HEK293 (cell line): ENCODE data around the gene ARHGDIA.

Experiments
- CTCF ChIA-PET: fragments of 350-600 bp; formaldehyde crosslinking; extraction: SDS; loops from one replicate; lab custom pipeline; 2021; ENCODE audit warnings: antibody characterized with exemption; lab: Yijun Ruan, JAX
- POLR2A ChIA-PET: fragments of 300-600 bp; formaldehyde crosslinking; extraction: SDS; loops from one replicate; lab custom pipeline; 2020; ENCODE audit warnings: antibody characterized with exemption, inconsistent platforms; lab: Yijun Ruan, JAX
- H3K27ac ChIP-seq: fragments of 200-500 bp; sonication (Bioruptor generic); 2 replicates; pipeline ENCODE4 v1.5.1; 2014; ENCODE audit warnings: low read depth, low read length, control low read depth, inconsistent platforms; ENCODE audit errors: extremely low read depth
- H3K36me3 ChIP-seq, 2 experiments: fragments of 200-500 bp in 1 of 2; sonication (Bioruptor generic) in 1 of 2; 1 replicate in 1 of 2; 2 replicates in 1 of 2; pipeline ENCODE4 v1.5.1; 2014 to 2017; ENCODE audit warnings: inconsistent platforms in 2 of 2, low read length in 2 of 2; ENCODE audit not compliant: control insufficient read depth in 2 of 2, insufficient read depth in 1 of 2
- H3K4me1 ChIP-seq: fragments of 200-500 bp; sonication (Bioruptor generic); 2 replicates; pipeline ENCODE4 v1.5.1; 2014; ENCODE audit warnings: mild to moderate bottlenecking, low read length, inconsistent platforms; ENCODE audit not compliant: control insufficient read depth, insufficient read depth
- H3K4me3 ChIP-seq: 2 replicates; pipeline ENCODE4 v1.5.1; 2011; ENCODE audit warnings: low read depth, mild to moderate bottlenecking, control low read depth, low read length, moderate library complexity
- H3K9me3 ChIP-seq: fragments of 200-500 bp; sonication (Bioruptor generic); 2 replicates; pipeline ENCODE4 v1.5.1; 2014; ENCODE audit warnings: low read depth, low read length, inconsistent platforms; ENCODE audit not compliant: control insufficient read depth, insufficient read depth
- EGR2 ChIP-seq: fragments of 450-650 bp; formaldehyde crosslinking; IDR thresholded peaks from 2 replicates; pipeline ENCODE4 v1.5.1; 2016; ENCODE audit warnings: low read depth, missing biosample characterization, missing genetic modification characterization
- HOXA7 ChIP-seq: sonication (generic); formaldehyde crosslinking; IDR thresholded peaks from 2 replicates; pipeline ENCODE4 v1.8.1; 2022; ENCODE audit warnings: missing genetic modification reagents, borderline replicate concordance
- SP7 ChIP-seq: fragments of 450-650 bp; formaldehyde crosslinking; IDR thresholded peaks from 2 replicates; pipeline ENCODE4 v1.5.1; 2016; ENCODE audit warnings: missing biosample characterization, missing genetic modification characterization
- ZBTB20 ChIP-seq: fragments of 450-650 bp; formaldehyde crosslinking; IDR thresholded peaks from 2 replicates; pipeline ENCODE4 v1.5.1; 2016; ENCODE audit warnings: missing biosample characterization, missing genetic modification characterization
- ZFHX2 ChIP-seq: fragments of 450-650 bp; formaldehyde crosslinking; conservative IDR thresholded peaks from 2 replicates; pipeline ENCODE4 v1.5.1; 2016; ENCODE audit warnings: missing biosample characterization, missing genetic modification characterization
- ZIC2 ChIP-seq: fragments of 450-650 bp; formaldehyde crosslinking; IDR thresholded peaks from 2 replicates; pipeline ENCODE4 v1.5.1; 2016; ENCODE audit warnings: missing biosample characterization, missing genetic modification characterization
- ZNF341 ChIP-seq: fragments of 450-650 bp; formaldehyde crosslinking; IDR thresholded peaks from 2 replicates; pipeline ENCODE4; 2016; ENCODE audit warnings: low read depth, missing biosample characterization, missing genetic modification characterization
- ZNF473 ChIP-seq: fragments of 450-650 bp; formaldehyde crosslinking; IDR thresholded peaks from 2 replicates; pipeline ENCODE4 v1.5.1; 2017; ENCODE audit warnings: missing biosample characterization, missing genetic modification characterization
- ZNF530 ChIP-seq: fragments of 450-650 bp; formaldehyde crosslinking; IDR thresholded peaks from 2 replicates; pipeline ENCODE4 v1.5.1; 2016; ENCODE audit warnings: low read depth, missing biosample characterization, missing genetic modification characterization
- ZNF660 ChIP-seq: fragments of 450-650 bp; IDR thresholded peaks from 2 replicates; pipeline ENCODE4 v1.5.1; 2018; ENCODE audit warnings: missing biosample characterization, mild to moderate bottlenecking, missing genetic modification characterization
- ZNF791 ChIP-seq: fragments of 450-650 bp; formaldehyde crosslinking; IDR thresholded peaks from 2 replicates; pipeline ENCODE4 v1.5.1; 2016; ENCODE audit warnings: missing biosample characterization, missing genetic modification characterization
- TF ChIP-seq, protein P1 (sequence below): fragments of 450-650 bp; formaldehyde crosslinking; conservative IDR thresholded peaks from 2 replicates; pipeline ENCODE4 v1.5.1; 2016; ENCODE audit warnings: low read depth, missing biosample characterization, missing genetic modification characterization
- TF ChIP-seq, protein P2 (sequence below): fragments of 450-650 bp; formaldehyde crosslinking; IDR thresholded peaks from 2 replicates; pipeline ENCODE4 v1.5.1; 2016; ENCODE audit warnings: missing biosample characterization, missing genetic modification characterization
- TF ChIP-seq, protein P3 (sequence below): fragments of 450-650 bp; formaldehyde crosslinking; IDR thresholded peaks from 2 replicates; pipeline ENCODE4 v1.5.1; 2016; ENCODE audit warnings: missing biosample characterization, missing genetic modification characterization

Gene ARHGDIA

DNA sequence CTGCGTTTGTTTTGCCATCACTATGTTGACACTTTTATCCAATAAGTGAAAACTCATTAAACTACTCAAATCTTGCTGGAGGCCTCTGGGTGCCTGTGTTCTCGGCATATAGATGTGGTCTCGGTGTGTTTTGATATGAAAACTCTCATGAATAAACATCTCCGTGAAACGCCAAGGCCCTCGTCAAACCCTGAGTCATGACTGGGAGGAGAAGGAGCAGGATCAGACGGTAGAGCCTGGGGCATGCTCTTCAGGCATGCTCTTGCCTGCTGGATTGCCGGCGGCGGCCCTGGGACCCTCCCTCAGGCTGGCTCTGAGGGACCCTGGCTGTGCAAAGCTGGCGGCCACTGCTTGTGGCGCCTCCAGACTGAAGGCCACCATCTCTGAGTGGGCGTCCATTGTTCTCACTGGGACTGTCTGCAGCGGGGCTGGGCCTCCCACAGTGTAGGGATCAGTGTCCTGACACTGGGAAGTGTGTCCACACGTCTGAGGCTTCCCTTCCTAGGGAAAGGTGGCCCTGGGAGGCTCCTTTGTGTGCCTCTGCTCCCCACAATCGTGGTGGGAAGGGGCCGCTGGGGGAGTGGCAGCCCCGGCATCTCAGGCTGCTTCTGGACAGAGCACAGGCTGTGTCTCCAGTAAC, 29.2 kb upstream of the ARHGDIA start:
- H3K27ac ChIP-seq, result no peak overlapping the region
- POLR2A ChIA-PET, result interaction anchor here (0.6 kb wide), 2 partner anchors 16 to 140 kb away, joined by 3 to 9 read pairs; no protein-coding TSS in a partner anchor

DNA sequence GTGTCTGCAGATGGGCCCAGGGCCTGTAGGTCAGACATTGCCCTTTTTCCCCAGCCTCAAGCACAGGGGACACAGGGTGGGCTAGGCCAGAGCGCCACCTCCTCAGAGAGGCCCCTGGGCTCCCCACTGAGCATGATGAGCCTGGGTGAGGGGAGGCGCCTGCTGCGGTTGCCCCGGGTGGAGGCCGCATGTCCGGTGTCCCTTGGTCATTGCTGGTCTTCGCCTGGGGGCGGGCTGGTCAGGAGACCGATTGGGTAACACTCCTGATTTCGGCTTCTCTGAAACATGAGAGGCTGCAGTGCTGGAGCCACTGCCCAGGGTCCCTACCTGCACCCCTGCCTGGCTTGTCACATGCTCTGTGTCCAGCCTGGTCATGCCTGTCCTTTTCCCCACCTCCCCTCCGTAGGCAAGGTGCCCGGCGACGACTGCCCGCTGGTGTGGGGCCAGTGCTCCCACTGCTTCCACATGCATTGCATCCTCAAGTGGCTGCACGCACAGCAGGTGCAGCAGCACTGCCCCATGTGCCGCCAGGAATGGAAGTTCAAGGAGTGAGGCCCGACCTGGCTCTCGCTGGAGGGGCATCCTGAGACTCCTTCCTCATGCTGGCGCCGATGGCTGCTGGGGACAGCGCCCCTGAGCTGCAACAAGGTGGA, 28.5 kb upstream of the ARHGDIA start:
- Histone ChIP-seq H3K4me1 (0 out of 2 replicates have a peak, but pooled peaks cover 4% of the 10 kb centered on the region), H3K27ac (no peak overlapping the region; the same call in 1 of the 2 replicates), H3K36me3 (peaks cover 37 to 68% of the 10 kb centered on the region in 2 experiments), H3K4me3 (no peak overlapping the region)
- CTCF ChIA-PET, result no interaction called here
- TF ChIP-seq ZIC2 (tag by site-specific recombination) (peak; percentile 56), ZNF660 (tag by site-specific recombination) (no peak)
- TF ChIP-seq, all 188 proteins: peak for 1
- no peaks in the 10 kb centered on the region for H3K9me3 ChIP-seq
- POLR2A ChIA-PET, result interaction anchor here (0.6 kb wide), 2 partner anchors 17 to 141 kb away, joined by 3 to 9 read pairs; no protein-coding TSS in a partner anchor

More for the DNA sequence above, 29.2 kb upstream of the ARHGDIA start:
- peak; percentile 55; the same call in 1 of the 2 replicates for TF ChIP-seq ZFHX2 (tag by site-specific recombination)
- no peak for TF ChIP-seq HOXA7 (CRISPR knock-in tag)
- peak; percentile 63 for TF ChIP-seq EGR2 (tag by site-specific recombination)
- peaks cover 30 to 68% of the 10 kb centered on the region in 2 experiments for H3K36me3 ChIP-seq
- no peaks in the 10 kb centered on the region for H3K9me3 ChIP-seq
- H3K4me1 ChIP-seq, result 0 out of 2 replicates have a peak, but pooled peaks cover 4% of the 10 kb centered on the region
- CTCF ChIA-PET, result no interaction called here
- no peak overlapping the region for H3K4me3 ChIP-seq

- no peaks in the 10 kb centered on the region for H3K9me3 ChIP-seq
- H3K27ac ChIP-seq, result peak overlapping the region; percentile 30
- H3K4me3 ChIP-seq, result no peak overlapping the region
- ChIA-PET CTCF (no interaction called here), POLR2A (interaction anchor here (0.9 kb wide), 1 partner anchor 129 kb away, joined by 3 read pairs; no protein-coding TSS in a partner anchor)
- TF ChIP-seq ZNF791 (no peak), ZIC2 (tag by site-specific recombination) (peak; percentile 34), ZNF473 (tag by site-specific recombination) (no peak), ZNF341 (tag by site-specific recombination) (no peak), SP7 (tag by site-specific recombination) (no peak), ZBTB20 (tag by site-specific recombination) (no peak), ZNF530 (tag by site-specific recombination) (no peak)
- TF ChIP-seq, protein P1, sequence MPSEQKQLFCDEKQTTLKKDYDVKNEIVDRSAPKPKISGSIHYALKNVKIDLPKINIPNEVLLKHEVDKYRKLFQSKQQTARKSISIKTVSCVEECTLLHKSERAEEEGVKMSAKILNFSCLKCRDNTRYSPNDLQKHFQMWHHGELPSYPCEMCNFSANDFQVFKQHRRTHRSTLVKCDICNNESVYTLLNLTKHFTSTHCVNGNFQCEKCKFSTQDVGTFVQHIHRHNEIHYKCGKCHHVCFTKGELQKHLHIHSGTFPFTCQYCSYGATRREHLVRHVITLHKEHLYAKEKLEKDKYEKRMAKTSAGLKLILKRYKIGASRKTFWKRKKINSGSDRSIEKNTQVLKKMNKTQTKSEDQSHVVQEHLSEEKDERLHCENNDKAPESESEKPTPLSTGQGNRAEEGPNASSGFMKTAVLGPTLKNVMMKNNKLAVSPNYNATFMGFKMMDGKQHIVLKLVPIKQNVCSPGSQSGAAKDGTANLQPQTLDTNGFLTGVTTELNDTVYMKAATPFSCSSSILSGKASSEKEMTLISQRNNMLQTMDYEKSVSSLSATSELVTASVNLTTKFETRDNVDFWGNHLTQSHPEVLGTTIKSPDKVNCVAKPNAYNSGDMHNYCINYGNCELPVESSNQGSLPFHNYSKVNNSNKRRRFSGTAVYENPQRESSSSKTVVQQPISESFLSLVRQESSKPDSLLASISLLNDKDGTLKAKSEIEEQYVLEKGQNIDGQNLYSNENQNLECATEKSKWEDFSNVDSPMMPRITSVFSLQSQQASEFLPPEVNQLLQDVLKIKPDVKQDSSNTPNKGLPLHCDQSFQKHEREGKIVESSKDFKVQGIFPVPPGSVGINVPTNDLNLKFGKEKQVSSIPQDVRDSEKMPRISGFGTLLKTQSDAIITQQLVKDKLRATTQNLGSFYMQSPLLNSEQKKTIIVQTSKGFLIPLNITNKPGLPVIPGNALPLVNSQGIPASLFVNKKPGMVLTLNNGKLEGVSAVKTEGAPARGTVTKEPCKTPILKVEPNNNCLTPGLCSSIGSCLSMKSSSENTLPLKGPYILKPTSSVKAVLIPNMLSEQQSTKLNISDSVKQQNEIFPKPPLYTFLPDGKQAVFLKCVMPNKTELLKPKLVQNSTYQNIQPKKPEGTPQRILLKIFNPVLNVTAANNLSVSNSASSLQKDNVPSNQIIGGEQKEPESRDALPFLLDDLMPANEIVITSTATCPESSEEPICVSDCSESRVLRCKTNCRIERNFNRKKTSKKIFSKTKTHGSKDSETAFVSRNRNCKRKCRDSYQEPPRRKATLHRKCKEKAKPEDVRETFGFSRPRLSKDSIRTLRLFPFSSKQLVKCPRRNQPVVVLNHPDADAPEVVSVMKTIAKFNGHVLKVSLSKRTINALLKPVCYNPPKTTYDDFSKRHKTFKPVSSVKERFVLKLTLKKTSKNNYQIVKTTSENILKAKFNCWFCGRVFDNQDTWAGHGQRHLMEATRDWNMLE (tag by site-specific recombination), result no peak
- TF ChIP-seq, protein P2, sequence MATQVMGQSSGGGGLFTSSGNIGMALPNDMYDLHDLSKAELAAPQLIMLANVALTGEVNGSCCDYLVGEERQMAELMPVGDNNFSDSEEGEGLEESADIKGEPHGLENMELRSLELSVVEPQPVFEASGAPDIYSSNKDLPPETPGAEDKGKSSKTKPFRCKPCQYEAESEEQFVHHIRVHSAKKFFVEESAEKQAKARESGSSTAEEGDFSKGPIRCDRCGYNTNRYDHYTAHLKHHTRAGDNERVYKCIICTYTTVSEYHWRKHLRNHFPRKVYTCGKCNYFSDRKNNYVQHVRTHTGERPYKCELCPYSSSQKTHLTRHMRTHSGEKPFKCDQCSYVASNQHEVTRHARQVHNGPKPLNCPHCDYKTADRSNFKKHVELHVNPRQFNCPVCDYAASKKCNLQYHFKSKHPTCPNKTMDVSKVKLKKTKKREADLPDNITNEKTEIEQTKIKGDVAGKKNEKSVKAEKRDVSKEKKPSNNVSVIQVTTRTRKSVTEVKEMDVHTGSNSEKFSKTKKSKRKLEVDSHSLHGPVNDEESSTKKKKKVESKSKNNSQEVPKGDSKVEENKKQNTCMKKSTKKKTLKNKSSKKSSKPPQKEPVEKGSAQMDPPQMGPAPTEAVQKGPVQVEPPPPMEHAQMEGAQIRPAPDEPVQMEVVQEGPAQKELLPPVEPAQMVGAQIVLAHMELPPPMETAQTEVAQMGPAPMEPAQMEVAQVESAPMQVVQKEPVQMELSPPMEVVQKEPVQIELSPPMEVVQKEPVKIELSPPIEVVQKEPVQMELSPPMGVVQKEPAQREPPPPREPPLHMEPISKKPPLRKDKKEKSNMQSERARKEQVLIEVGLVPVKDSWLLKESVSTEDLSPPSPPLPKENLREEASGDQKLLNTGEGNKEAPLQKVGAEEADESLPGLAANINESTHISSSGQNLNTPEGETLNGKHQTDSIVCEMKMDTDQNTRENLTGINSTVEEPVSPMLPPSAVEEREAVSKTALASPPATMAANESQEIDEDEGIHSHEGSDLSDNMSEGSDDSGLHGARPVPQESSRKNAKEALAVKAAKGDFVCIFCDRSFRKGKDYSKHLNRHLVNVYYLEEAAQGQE, result no peak
- TF ChIP-seq, protein P3, sequence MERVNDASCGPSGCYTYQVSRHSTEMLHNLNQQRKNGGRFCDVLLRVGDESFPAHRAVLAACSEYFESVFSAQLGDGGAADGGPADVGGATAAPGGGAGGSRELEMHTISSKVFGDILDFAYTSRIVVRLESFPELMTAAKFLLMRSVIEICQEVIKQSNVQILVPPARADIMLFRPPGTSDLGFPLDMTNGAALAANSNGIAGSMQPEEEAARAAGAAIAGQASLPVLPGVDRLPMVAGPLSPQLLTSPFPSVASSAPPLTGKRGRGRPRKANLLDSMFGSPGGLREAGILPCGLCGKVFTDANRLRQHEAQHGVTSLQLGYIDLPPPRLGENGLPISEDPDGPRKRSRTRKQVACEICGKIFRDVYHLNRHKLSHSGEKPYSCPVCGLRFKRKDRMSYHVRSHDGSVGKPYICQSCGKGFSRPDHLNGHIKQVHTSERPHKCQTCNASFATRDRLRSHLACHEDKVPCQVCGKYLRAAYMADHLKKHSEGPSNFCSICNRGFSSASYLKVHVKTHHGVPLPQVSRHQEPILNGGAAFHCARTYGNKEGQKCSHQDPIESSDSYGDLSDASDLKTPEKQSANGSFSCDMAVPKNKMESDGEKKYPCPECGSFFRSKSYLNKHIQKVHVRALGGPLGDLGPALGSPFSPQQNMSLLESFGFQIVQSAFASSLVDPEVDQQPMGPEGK, result 0 out of 2 replicates have a peak, but pooled peaks have one; percentile 7
- peaks cover 44 to 69% of the 10 kb centered on the region in 2 experiments for H3K36me3 ChIP-seq
- H3K4me1 ChIP-seq, result 0 out of 2 replicates have a peak, but pooled peaks cover 4% of the 10 kb centered on the region
Observed at GRCh38 chr17:81898885-81899284, 27.7 kb upstream of the ARHGDIA start.
